ENCODE measurements around the gene GLUL.

Gene GLUL

GRCh38 chr1:182391362-182392049, at the start of gene GLUL:
Gene GLUL (minus strand): TSS chr1:182391790. CDS start chr1:182388737, 3,053 bp downstream.
- DNase-seq (ENCODE audit: low read depth) = peak; percentile 95
- peak; percentile 30 for TF ChIP-seq MYC (IDR thresholded peaks at IDR 0.05; ENCODE audit: low read depth, low read length)
- TF ChIP-seq CTCF (IDR thresholded peaks at IDR 0.05; ENCODE audit: low read depth, low read length) = no peak
- peak; percentile 98 for TF ChIP-seq POLR2A (IDR thresholded peaks at IDR 0.05; ENCODE audit: extremely low read depth, insufficient read length)
- TF ChIP-seq MAX (IDR thresholded peaks at IDR 0.05; ENCODE audit: low read depth, low read length) = peak; percentile 26
- H3K4me3 ChIP-seq (ENCODE audit: low read depth, low read length) = peak within 1 kb of the TSS; percentile 92

GRCh38 chr1:182438326-182438725, 46.7 kb upstream of the GLUL start:
- DNase-seq (ENCODE audit: low read depth) = no peak
- TF ChIP-seq MAX (IDR thresholded peaks at IDR 0.05; ENCODE audit: low read depth, low read length) = no peak

GRCh38 chr1:182433580-182433979, 42.0 kb upstream of the GLUL start:
- H3K4me3 ChIP-seq (ENCODE audit: low read depth, low read length) = no peak overlapping the region
- TF ChIP-seq POLR2A (IDR thresholded peaks at IDR 0.05; ENCODE audit: extremely low read depth, insufficient read length) = no peak
- no peak for DNase-seq (ENCODE audit: low read depth)

More at GRCh38 chr1:182438326-182438725, 46.7 kb upstream of the GLUL start:
- no peak overlapping the region for H3K4me3 ChIP-seq (ENCODE audit: low read depth, low read length)

- TF ChIP-seq MYC (IDR thresholded peaks at IDR 0.05; ENCODE audit: low read depth, low read length) (no peak), CTCF (IDR thresholded peaks at IDR 0.05; ENCODE audit: low read depth, low read length) (no peak), POLR2A (IDR thresholded peaks at IDR 0.05; ENCODE audit: extremely low read depth, insufficient read length) (no peak), MAX (IDR thresholded peaks at IDR 0.05; ENCODE audit: low read depth, low read length) (no peak)
- H3K4me3 ChIP-seq (ENCODE audit: low read depth, low read length) = no peak overlapping the region
- no peak for DNase-seq (ENCODE audit: low read depth)
Measured at GRCh38 chr1:182431278-182431677, 39.7 kb upstream of the GLUL start.

- no peak overlapping the region for H3K4me3 ChIP-seq (ENCODE audit: low read depth, low read length)
- peak; percentile 85 for DNase-seq (ENCODE audit: low read depth)
- TF ChIP-seq MYC (IDR thresholded peaks at IDR 0.05; ENCODE audit: low read depth, low read length) = peak; percentile 30; the same call in 1 of the 2 replicates
- no peak for TF ChIP-seq POLR2A (IDR thresholded peaks at IDR 0.05; ENCODE audit: extremely low read depth, insufficient read length)
- TF ChIP-seq CTCF (IDR thresholded peaks at IDR 0.05; ENCODE audit: low read depth, low read length) = no peak
- TF ChIP-seq MAX (IDR thresholded peaks at IDR 0.05; ENCODE audit: low read depth, low read length) = no peak
Measured at GRCh38 chr1:182430263-182431068, 38.9 kb upstream of the GLUL start.

GRCh38 chr1:182428043-182428442, 36.5 kb upstream of the GLUL start:
- H3K4me3 ChIP-seq (ENCODE audit: low read depth, low read length) = no peak overlapping the region
- TF ChIP-seq MAX (IDR thresholded peaks at IDR 0.05; ENCODE audit: low read depth, low read length) (no peak), CTCF (IDR thresholded peaks at IDR 0.05; ENCODE audit: low read depth, low read length) (no peak), POLR2A (IDR thresholded peaks at IDR 0.05; ENCODE audit: extremely low read depth, insufficient read length) (no peak), MYC (IDR thresholded peaks at IDR 0.05; ENCODE audit: low read depth, low read length) (no peak)
- no peak for DNase-seq (ENCODE audit: low read depth)
